Retinal pigment epithelial cell (primary cell): ENCODE data around the gene KIF5C.

Source experiments
- DNase-seq: peaks from one replicate; pipeline ENCODE4 v3.0.0-alpha.2; 2010; ENCODE audit warnings: low read depth
- H3K4me3 ChIP-seq: 2 replicates; pipeline ENCODE4 v1.5.1; 2011; ENCODE audit warnings: mild to moderate bottlenecking, low read length, control low read depth, moderate library complexity
- CTCF ChIP-seq: conservative IDR thresholded peaks from 2 replicates; pipeline ENCODE4 v1.5.1; 2011; ENCODE audit warnings: low read depth, low read length, control low read depth, inconsistent platforms

The KIF5C gene

GRCh38 chr2:148922062-148922461, 47.0 kb downstream of the KIF5C start:
- no peak for TF ChIP-seq CTCF
- no peak for DNase-seq

GRCh38 chr2:148922776-148923475, 47.9 kb downstream of the KIF5C start:
- no peak for TF ChIP-seq CTCF
- DNase-seq: no peak
- no peak overlapping the region for H3K4me3 ChIP-seq

More at GRCh38 chr2:148922062-148922461, 47.0 kb downstream of the KIF5C start:
- H3K4me3 ChIP-seq: no peak overlapping the region

GRCh38 chr2:148924514-148925178, 49.6 kb downstream of the KIF5C start:
- no peak for TF ChIP-seq CTCF
- H3K4me3 ChIP-seq: no peak overlapping the region
- no peak for DNase-seq

- DNase-seq: no peak
- TF ChIP-seq CTCF: peak; percentile 83
- no peak overlapping the region for H3K4me3 ChIP-seq
Observed at GRCh38 chr2:148926291-148926961, 51.4 kb downstream of the KIF5C start.

GRCh38 chr2:148926981-148927401, 52.0 kb downstream of the KIF5C start:
- TF ChIP-seq CTCF: no peak
- H3K4me3 ChIP-seq: no peak overlapping the region
- no peak for DNase-seq

- no peak for TF ChIP-seq CTCF
- DNase-seq: no peak
- no peak overlapping the region for H3K4me3 ChIP-seq
Observed at GRCh38 chr2:148928395-148928794, 53.4 kb downstream of the KIF5C start.
